Globus pallidus (tissue), 1 donor: ENCODE data around the gene SNAP25.

ENCODE experiments used
- DNase-seq: peaks from one replicate; pipeline ENCODE4 v3.0.0-alpha.2; 2015; ENCODE audit warnings: low spot score

Gene SNAP25

GRCh38 chr20:10216146-10216791 is 2.4 kb upstream of the SNAP25 start:
- peak; percentile 31 for DNase-seq

- DNase-seq, result peak; percentile 80
These were observed 764 bp upstream of the SNAP25 start for GRCh38 chr20:10217721-10218410.

GRCh38 chr20:10219452-10219791 is 792 bp downstream of the SNAP25 start:
- peak; percentile 76 for DNase-seq

GRCh38 chr20:10219993-10220750 is 1.5 kb downstream of the SNAP25 start:
- no peak for DNase-seq

GRCh38 chr20:10221021-10221420 is 2.4 kb downstream of the SNAP25 start:
- DNase-seq, result no peak

- no peak for DNase-seq
These were observed 6.9 kb downstream of the SNAP25 start for GRCh38 chr20:10225439-10226060.

- DNase-seq, result no peak
These were observed 9.7 kb downstream of the SNAP25 start for GRCh38 chr20:10228330-10228729.

GRCh38 chr20:10231290-10231689 is 12.7 kb downstream of the SNAP25 start:
- DNase-seq, result no peak

- no peak for DNase-seq
These were observed 18.2 kb downstream of the SNAP25 start for GRCh38 chr20:10236540-10237533.

GRCh38 chr20:10239954-10240353 is 21.3 kb downstream of the SNAP25 start:
- no peak for DNase-seq

- no peak for DNase-seq
These were observed 22.0 kb downstream of the SNAP25 start for GRCh38 chr20:10240655-10241054.

GRCh38 chr20:10242166-10242565 is 23.5 kb downstream of the SNAP25 start:
- no peak for DNase-seq

- no peak for DNase-seq
These were observed 28.8 kb downstream of the SNAP25 start for GRCh38 chr20:10247440-10247839.

- no peak for DNase-seq
These were observed 30.6 kb downstream of the SNAP25 start for GRCh38 chr20:10249048-10249770.

- no peak for DNase-seq
These were observed 31.2 kb downstream of the SNAP25 start for GRCh38 chr20:10249822-10250221.

GRCh38 chr20:10250902-10251301 is 32.3 kb downstream of the SNAP25 start:
- DNase-seq, result no peak

GRCh38 chr20:10253780-10254179 is 35.1 kb downstream of the SNAP25 start:
- no peak for DNase-seq

GRCh38 chr20:10255846-10256245 is 37.2 kb downstream of the SNAP25 start:
- DNase-seq, result no peak

GRCh38 chr20:10259166-10259565 is 40.5 kb downstream of the SNAP25 start:
- DNase-seq, result no peak

- DNase-seq, result no peak
These were observed 41.7 kb downstream of the SNAP25 start for GRCh38 chr20:10260316-10260715.

- DNase-seq, result no peak
These were observed 43.1 kb downstream of the SNAP25 start for GRCh38 chr20:10261702-10262101.
